Smooth muscle cell (in vitro differentiated cells): ENCODE data around the gene TSPAN15. TPM values are rescaled to one million over a fixed set of nuclear protein-coding genes. Genes with fewer than 3 reads are reported as not detected.

Experiments
- DNase-seq: peaks from one replicate; lab custom pipeline; 2025; ENCODE audit not compliant: unreplicated experiment; lab: John Stamatoyannopoulos, UW
- H2AFZ ChIP-seq: fragments of 200-600 bp; sonication (generic); 2 replicates; pipeline ENCODE4 v1.6.0; 2016; ENCODE audit warnings: antibody characterized with exemption, low read depth, mild to moderate bottlenecking
- H3F3A ChIP-seq: fragments of 200-600 bp; sonication (generic); 2 replicates; pipeline ENCODE4 v1.6.0; 2017; ENCODE audit warnings: antibody characterized with exemption, low read depth
- H3K27ac ChIP-seq: fragments of 200-600 bp; sonication (generic); 2 replicates; pipeline ENCODE4 v1.5.1; 2016; ENCODE audit warnings: low read depth, mild to moderate bottlenecking
- H3K27me3 ChIP-seq: fragments of 200-600 bp; sonication (generic); 2 replicates; pipeline ENCODE4 v1.6.1; 2016; ENCODE audit warnings: low read depth, mild to moderate bottlenecking
- H3K36me3 ChIP-seq: fragments of 200-600 bp; sonication (generic); 2 replicates; pipeline ENCODE4 v1.5.1; 2016; ENCODE audit warnings: low read depth
- H3K4me1 ChIP-seq: fragments of 200-600 bp; sonication (generic); 2 replicates; pipeline ENCODE4 v1.5.1; 2016; ENCODE audit warnings: low read depth
- H3K4me2 ChIP-seq: fragments of 200-600 bp; sonication (generic); 2 replicates; pipeline ENCODE4 v1.6.0; 2016; ENCODE audit warnings: mild to moderate bottlenecking
- H3K4me3 ChIP-seq: fragments of 200-600 bp; sonication (generic); 2 replicates; pipeline ENCODE4 v1.5.1; 2016; ENCODE audit warnings: mild to moderate bottlenecking
- H3K79me2 ChIP-seq: fragments of 200-600 bp; sonication (generic); 2 replicates; pipeline ENCODE4 v1.6.0; 2016; ENCODE audit warnings: low read depth, mild to moderate bottlenecking
- H3K9ac ChIP-seq: fragments of 200-600 bp; sonication (generic); 2 replicates; pipeline ENCODE4 v1.6.0; 2016; ENCODE audit warnings: low read depth
- H3K9me3 ChIP-seq: fragments of 200-600 bp; sonication (generic); replicated peaks from 2 replicates; pipeline ENCODE4 v1.5.1; 2016; ENCODE audit warnings: low read depth
- H4K20me1 ChIP-seq: fragments of 200-600 bp; sonication (generic); 2 replicates; pipeline ENCODE4 v1.6.0; 2016; ENCODE audit warnings: low read depth
- WGBS: methylation state at CpG from one replicate; pipeline ENCODE4 v1.1.7; 2016; ENCODE audit warnings: low lambda C conversion rate; 5-methylcytosine and 5-hydroxymethylcytosine counted together
- polyA plus RNA-seq: library from polyadenylated mRNA; unstranded; fragments of >200 nt; fragmentation: Nextera tagmentation; extraction: Ambion mirVana; gene quantifications from 2 replicates; pipeline ENCODE4 v1.2.1, GENCODE V29; 2016
- total RNA-seq: library from RNA; depleted of rRNA; stranded (reverse); fragments of >200 nt; gene quantifications from 2 replicates; pipeline ENCODE4 v1.2.3, GENCODE V29; 2014
- TF ChIP-seq, protein P1 (sequence below): fragments of 200-600 bp; sonication (generic); IDR thresholded peaks from 2 replicates; pipeline ENCODE4 v1.5.1; 2017; ENCODE audit warnings: borderline replicate concordance, mild to moderate bottlenecking, antibody characterized with exemption; ENCODE audit not compliant: insufficient read depth, poor library complexity, severe bottlenecking

TSPAN15 gene
- total and polyA plus RNA-seq, 2 experiments from 2014 or later = 113 to 249 TPM

DNA sequence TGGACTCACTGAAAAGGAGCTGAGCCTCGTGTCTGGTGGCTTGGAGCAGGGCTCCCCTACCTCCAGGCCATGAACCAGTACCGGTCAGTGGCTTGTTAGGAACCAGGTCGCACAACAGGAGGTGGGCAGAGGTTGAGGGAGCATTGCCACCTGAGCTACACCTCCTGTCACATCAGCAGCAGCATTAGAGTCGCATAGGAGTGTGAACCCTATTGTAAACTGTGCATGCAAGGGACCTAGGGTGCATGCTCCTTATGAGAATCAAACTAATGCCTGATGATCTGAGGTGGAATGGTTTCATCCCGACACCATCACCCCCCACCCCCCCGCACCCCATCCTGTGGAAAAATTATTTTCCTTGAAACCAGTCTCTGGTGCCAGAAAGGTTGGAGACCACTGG is 50.4 kb downstream of the TSPAN15 start:
- TF ChIP-seq, protein P1, sequence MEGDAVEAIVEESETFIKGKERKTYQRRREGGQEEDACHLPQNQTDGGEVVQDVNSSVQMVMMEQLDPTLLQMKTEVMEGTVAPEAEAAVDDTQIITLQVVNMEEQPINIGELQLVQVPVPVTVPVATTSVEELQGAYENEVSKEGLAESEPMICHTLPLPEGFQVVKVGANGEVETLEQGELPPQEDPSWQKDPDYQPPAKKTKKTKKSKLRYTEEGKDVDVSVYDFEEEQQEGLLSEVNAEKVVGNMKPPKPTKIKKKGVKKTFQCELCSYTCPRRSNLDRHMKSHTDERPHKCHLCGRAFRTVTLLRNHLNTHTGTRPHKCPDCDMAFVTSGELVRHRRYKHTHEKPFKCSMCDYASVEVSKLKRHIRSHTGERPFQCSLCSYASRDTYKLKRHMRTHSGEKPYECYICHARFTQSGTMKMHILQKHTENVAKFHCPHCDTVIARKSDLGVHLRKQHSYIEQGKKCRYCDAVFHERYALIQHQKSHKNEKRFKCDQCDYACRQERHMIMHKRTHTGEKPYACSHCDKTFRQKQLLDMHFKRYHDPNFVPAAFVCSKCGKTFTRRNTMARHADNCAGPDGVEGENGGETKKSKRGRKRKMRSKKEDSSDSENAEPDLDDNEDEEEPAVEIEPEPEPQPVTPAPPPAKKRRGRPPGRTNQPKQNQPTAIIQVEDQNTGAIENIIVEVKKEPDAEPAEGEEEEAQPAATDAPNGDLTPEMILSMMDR = no peak
- Histone ChIP-seq H3K36me3 (no peaks in the 10 kb centered on the region), H3F3A (no peaks in the 10 kb centered on the region), H3K27me3 (no peaks in the 10 kb centered on the region), H3K4me2 (no peak overlapping the region), H3K79me2 (no peaks in the 10 kb centered on the region), H2AFZ (no peak overlapping the region), H3K9ac (no peak overlapping the region), H3K4me3 (no peak overlapping the region), H3K9me3 (no peaks in the 10 kb centered on the region), H3K4me1 (no peaks in the 10 kb centered on the region), H3K27ac (no peak overlapping the region), H4K20me1 (no peaks in the 10 kb centered on the region)
- DNase-seq = no peak
- WGBS = 93% methylated on average over 6 of the region's 6 CpGs

DNA sequence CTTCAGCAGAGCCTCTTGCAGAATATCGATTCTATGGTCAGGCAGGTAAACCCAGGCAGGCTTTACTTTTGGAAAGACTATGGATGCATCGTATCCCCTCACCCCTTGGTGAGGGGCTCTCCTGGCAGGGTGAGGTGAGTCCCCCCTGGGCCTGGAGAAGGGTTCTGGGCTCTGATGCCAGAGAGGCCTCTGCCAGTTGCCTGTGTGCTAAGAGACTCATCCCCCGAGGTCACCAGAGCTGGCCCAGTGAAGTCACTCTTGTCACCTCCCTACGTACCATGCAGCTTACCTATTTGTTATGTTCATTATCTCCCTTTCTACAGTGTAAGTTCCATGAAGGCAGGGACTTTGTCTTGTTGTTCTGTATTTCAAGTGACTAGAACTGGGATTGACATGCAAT is 51.3 kb downstream of the TSPAN15 start:
- no peaks in the 10 kb centered on the region for H3F3A ChIP-seq
- H3K4me3 ChIP-seq = no peak overlapping the region
- no peaks in the 10 kb centered on the region for H3K27me3 ChIP-seq
- TF ChIP-seq, protein P1 = no peak
- no peaks in the 10 kb centered on the region for H3K9me3 ChIP-seq
- 93% methylated on average over 4 of the region's 4 CpGs for WGBS
- H3K9ac ChIP-seq = no peak overlapping the region
- H3K4me1 ChIP-seq = peaks cover 6% of the 10 kb centered on the region
- H3K79me2 ChIP-seq = no peaks in the 10 kb centered on the region
- H2AFZ ChIP-seq = no peak overlapping the region
- H3K36me3 ChIP-seq = no peaks in the 10 kb centered on the region
- DNase-seq = no peak
- no peak overlapping the region for H3K27ac ChIP-seq
- H3K4me2 ChIP-seq = no peak overlapping the region
- H4K20me1 ChIP-seq = no peaks in the 10 kb centered on the region

DNA sequence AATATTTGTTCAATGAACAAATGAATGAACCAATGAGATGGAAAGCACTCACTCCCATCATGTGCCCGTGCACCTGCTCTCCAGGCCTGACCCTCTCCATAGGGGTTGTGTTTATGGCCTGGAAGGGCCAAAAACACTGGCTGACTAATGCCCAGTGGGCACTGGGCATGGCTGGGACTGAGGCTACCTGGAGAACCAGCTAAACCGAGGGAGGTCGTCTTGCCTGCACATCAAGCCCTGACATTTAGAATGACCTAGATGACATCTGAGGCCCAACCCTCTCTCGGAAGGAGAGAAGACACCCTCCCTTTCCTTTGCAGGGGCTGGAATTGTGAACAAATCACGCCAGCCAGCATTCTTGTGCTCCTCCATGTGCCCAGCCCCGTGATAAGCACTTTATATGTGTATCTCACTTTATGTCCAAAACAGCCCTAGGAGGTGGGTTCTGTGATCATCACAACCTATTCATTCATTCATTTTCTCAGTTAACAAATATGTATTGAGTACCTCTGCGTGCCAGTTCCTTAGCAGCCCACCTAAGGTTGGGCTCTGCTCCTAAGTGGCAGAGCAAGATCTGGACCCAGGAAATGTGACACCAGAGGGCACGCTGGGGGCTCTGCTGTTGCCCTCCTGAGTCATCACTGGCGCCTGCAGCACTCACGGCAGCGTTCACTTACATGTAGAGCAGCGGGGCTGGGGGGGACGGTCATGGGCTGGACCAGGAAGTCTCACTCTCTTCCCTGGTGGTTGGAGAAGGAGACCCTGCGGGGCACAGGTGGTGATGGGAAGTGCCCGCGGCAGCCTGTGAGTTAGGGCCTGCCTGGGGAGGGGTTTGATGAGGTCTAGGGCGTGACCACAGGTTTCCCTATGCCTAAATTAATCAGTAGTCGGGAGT is 52.0 kb downstream of the TSPAN15 start:
- H3K4me1 ChIP-seq = peaks cover 7% of the 10 kb centered on the region
- no peak overlapping the region for H2AFZ ChIP-seq
- no peak for DNase-seq
- no peak overlapping the region for H3K9ac ChIP-seq
- H3K79me2 ChIP-seq = no peaks in the 10 kb centered on the region
- no peak overlapping the region for H3K27ac ChIP-seq
- WGBS = 78% methylated on average over 18 of the region's 18 CpGs
- no peaks in the 10 kb centered on the region for H3K36me3 ChIP-seq
- H3K9me3 ChIP-seq = no peaks in the 10 kb centered on the region
- no peaks in the 10 kb centered on the region for H3F3A ChIP-seq
- TF ChIP-seq, protein P1 = no peak
- H3K27me3 ChIP-seq = no peaks in the 10 kb centered on the region
- no peak overlapping the region for H3K4me2 ChIP-seq
- no peaks in the 10 kb centered on the region for H4K20me1 ChIP-seq
- no peak overlapping the region for H3K4me3 ChIP-seq

DNA sequence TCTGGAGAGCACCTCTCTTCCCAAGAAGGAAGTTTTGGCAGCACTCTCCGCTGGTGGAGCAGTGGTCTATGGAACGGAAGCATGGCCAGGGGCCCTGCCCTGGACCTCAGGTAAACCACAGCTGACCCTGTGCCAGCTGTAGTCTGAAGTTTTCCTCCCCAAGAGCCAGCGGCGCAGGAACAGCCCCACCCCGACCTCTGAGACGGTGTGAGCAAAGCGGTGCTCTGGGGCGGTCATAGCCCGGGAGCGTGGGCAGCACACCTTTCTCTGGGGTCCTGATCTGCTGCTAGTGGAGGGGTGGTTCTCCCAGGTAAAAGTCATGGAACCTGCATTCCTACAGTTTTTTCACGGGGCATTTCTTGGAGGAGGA is 52.6 kb downstream of the TSPAN15 start:
- no peaks in the 10 kb centered on the region for H3F3A ChIP-seq
- H3K9me3 ChIP-seq = no peaks in the 10 kb centered on the region
- no peak for DNase-seq
- TF ChIP-seq, protein P1 = no peak
- no peaks in the 10 kb centered on the region for H3K27me3 ChIP-seq
- H3K79me2 ChIP-seq = no peaks in the 10 kb centered on the region
- no peak overlapping the region for H3K9ac ChIP-seq
- H3K36me3 ChIP-seq = no peaks in the 10 kb centered on the region
- H4K20me1 ChIP-seq = no peaks in the 10 kb centered on the region
- peaks cover 7% of the 10 kb centered on the region for H3K4me1 ChIP-seq
- H3K4me3 ChIP-seq = no peak overlapping the region
- no peak overlapping the region for H2AFZ ChIP-seq
- WGBS = 95% methylated on average over 11 of the region's 11 CpGs
- H3K4me2 ChIP-seq = no peak overlapping the region
- H3K27ac ChIP-seq = no peak overlapping the region
